GM12864 (cell line): ENCODE data around the gene CTNNA3.

Experiments
- DNase-seq: peaks from one replicate; pipeline ENCODE4 v3.0.0-alpha.2; 2011; ENCODE audit warnings: low read depth
- H3K4me3 ChIP-seq: 2 replicates; pipeline ENCODE4 v1.5.1; 2011; ENCODE audit warnings: mild to moderate bottlenecking, low read depth, low read length, control low read depth
- TF ChIP-seq, protein P1 (sequence below): IDR thresholded peaks from 2 replicates; pipeline ENCODE4 v1.5.1; 2011; ENCODE audit warnings: low read depth, mild to moderate bottlenecking, moderate library complexity, low read length, control low read depth, inconsistent platforms; ENCODE audit errors: missing control alignments

CTNNA3 gene

DNA sequence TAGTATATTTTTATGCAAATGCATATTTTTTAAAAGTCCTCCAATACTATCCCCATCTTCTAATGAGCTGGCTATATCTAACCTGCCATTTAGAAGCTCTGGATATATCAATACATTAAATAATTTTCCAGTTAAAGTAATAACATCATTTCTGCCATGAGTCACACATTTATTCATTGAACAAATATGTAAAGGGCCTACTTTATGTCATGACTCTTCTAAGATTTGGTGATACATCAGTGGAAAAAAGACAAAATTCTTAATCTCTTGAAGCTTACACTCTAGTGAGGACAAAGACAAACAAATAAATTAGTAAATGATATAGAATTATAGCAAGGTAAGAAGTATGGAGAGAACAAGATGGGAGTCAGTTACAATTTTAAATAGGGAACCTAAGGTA lies 1487.0 kb downstream of the CTNNA3 start:
- TF ChIP-seq, protein P1, sequence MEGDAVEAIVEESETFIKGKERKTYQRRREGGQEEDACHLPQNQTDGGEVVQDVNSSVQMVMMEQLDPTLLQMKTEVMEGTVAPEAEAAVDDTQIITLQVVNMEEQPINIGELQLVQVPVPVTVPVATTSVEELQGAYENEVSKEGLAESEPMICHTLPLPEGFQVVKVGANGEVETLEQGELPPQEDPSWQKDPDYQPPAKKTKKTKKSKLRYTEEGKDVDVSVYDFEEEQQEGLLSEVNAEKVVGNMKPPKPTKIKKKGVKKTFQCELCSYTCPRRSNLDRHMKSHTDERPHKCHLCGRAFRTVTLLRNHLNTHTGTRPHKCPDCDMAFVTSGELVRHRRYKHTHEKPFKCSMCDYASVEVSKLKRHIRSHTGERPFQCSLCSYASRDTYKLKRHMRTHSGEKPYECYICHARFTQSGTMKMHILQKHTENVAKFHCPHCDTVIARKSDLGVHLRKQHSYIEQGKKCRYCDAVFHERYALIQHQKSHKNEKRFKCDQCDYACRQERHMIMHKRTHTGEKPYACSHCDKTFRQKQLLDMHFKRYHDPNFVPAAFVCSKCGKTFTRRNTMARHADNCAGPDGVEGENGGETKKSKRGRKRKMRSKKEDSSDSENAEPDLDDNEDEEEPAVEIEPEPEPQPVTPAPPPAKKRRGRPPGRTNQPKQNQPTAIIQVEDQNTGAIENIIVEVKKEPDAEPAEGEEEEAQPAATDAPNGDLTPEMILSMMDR = no peak
- no peak overlapping the region for H3K4me3 ChIP-seq
- no peak for DNase-seq

DNA sequence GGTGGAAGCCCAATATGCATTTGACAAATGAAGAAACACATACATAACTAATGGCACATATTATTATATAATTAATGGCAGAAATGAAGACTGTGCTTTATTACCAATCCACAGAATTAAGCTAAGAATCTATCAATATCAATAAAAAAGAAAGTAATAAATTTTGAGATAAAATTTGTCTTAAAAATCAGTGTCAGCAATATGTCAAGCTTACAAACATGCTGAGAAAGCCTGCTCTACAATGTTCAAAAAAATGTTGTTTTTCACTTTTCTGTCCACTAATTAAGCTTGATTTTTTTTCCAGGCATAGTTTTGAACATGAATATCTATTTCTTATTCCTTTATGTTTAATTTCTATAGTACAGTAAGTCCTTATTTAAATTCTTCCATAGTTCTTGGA lies 1491.2 kb downstream of the CTNNA3 start:
- no peak for DNase-seq
- H3K4me3 ChIP-seq = no peak overlapping the region
- TF ChIP-seq, protein P1 = no peak

DNA sequence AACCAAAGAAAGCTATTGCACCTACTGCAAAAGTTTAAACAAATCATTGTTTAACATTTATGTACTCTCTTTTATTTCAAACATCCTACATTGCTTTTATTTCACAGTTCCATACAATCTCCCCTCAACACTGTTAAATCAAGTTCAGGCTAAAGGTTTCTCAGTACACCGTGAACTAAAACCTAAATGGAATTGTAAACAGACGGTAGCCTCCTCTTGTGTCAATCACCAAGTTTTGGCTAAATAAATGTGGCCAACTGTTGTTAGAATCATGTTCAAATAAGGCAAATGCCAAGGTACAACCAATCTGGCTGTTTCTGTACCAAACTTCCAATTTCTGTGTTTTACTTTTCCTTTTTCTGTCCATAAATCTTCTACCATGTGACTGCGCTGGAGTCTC lies 1493.9 kb downstream of the CTNNA3 start:
- TF ChIP-seq, protein P1 = no peak
- DNase-seq = no peak
- no peak overlapping the region for H3K4me3 ChIP-seq

DNA sequence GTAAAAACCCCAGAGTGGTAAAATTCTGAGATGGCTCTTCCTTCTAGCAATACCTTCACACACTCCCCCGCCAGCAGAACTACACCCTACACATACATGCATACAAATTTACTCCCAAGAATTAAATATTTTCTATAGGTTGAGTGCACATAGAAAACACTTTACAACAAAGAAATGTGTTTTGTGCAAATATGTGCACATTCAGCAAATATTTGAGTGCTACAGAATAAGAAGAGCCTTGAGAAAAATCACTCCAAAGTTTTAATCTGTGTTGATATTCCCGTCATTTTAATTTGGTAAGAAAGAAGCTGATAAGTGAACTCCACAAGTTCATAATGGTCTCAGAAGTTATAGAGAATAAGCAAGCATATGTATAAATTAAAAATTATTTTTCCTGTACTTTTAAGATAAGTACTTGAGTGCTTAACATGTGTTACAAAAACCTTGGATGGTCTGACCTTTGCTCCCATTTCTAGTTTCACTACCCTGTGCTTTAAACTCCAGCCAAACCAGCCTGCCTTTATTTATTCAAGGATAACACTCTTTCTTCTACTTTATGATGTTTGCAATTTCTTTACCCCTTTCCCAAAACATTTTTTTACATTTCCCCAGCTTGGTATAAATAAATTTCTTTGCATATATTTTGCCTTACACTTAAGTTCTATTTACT lies 1503.7 kb downstream of the CTNNA3 start:
- DNase-seq = no peak
- H3K4me3 ChIP-seq = no peak overlapping the region
- TF ChIP-seq, protein P1 = no peak

DNA sequence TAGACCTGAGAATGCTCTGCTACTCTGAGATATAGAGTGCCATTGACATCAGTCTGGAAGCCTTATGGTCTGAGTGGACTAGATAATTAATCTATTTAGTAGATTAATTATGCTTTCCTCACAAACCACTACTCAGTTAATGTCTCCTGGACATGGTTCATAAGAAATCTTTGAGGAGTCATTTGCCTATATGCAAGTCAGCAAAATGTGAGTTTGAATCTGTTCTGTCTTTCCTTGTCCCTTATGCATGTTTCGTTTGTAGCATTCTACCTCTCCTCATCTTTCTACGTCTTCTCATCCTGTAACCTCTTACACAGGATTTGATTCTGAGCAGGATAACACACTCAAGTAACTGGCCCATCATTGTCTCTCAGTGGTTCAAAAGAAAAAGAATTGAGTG lies 1505.6 kb downstream of the CTNNA3 start:
- TF ChIP-seq, protein P1 = no peak

DNA sequence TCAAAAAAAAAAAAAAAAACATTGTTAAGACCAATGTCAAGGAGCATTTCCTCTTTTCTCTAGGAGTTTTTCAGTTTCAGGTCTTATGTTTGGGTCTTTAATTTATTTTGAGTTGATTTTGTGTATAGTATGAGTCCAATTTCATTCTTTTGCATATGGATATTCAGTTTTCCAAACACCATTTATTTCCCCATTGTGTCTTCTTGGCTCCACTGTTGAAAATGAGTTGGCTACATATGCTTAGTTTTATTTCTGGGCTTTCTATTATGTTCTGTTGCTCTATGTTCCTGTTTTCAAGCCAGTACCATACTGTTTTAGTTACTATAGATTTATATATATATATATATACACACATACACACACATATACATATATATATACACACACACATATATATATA lies 1506.7 kb downstream of the CTNNA3 start:
- no peak overlapping the region for H3K4me3 ChIP-seq
- DNase-seq = no peak
- TF ChIP-seq, protein P1 = no peak

More for the DNA sequence above, 1505.6 kb downstream of the CTNNA3 start:
- no peak overlapping the region for H3K4me3 ChIP-seq
- DNase-seq = no peak

DNA sequence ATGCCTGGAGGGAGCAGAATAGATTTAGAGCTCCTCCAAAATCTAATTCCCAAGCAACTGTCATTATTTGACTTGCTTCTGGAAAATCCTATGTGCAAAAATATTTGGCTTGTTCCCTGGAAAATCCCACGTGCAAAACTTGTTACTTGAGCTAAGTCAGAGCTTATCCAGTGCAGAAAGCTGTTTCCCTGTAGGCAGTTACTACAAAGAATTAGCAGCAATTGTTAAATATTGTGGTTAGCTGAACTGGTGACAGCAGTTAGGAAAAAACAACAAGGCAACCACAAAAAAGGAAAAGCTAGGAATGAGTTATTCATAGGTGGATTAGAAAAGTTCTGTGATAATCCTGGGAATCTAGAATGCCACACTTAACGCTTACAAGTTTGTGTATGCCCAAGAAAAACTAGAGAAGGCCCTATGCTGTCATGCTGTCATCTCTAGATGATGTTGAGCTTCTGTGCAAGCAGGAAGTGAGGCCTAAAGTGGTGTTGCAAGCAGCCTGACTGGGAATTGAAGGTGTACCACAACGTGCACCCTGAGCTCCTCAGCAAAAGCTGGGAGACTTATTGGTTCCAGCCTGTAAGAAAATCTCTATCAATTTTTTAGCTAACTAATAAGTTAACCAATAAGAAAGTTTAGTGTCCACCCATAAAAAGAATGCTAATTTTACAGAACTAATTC lies 1508.8 kb downstream of the CTNNA3 start:
- TF ChIP-seq, protein P1 = no peak
- DNase-seq = no peak
- no peak overlapping the region for H3K4me3 ChIP-seq
